ENCODE results near the gene CACNB4. TPM values are rescaled to one million over a fixed set of nuclear protein-coding genes. Genes with fewer than 3 reads are reported as not detected.
"Not testable (repeated sequence)": the region's sequence is repeated elsewhere in the genome, so short reads cannot be mapped to it uniquely, and the experiment has no call there.

Gene CACNB4
- total RNA-seq, 1 donor from 2014 or later: 5.6 TPM

DNA sequence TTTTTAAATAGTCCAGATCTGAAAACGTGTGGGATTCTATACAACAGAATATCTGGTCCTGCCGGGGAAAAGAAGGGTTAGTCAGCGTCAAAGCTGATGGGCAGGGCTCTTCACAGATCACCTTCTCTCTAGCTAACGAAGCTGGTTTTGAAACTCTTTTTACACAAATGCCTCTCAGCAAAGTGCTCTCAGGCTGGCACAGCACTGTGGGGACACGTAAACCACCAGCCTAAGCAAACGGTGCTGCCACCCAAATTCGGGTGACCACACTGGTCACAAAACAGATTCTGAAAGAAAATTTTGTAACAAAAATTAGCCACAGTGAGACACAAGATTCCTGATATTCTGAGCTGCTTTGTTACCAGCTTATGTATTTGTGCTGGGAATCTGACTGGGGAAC lies 217.5 kb downstream of the CACNB4 start:
- H3K4me1 Mint-ChIP-seq (ENCODE audit: unreplicated experiment): no peaks in the 10 kb centered on the region
- no peaks in the 10 kb centered on the region for H3K9me3 Mint-ChIP-seq

DNA sequence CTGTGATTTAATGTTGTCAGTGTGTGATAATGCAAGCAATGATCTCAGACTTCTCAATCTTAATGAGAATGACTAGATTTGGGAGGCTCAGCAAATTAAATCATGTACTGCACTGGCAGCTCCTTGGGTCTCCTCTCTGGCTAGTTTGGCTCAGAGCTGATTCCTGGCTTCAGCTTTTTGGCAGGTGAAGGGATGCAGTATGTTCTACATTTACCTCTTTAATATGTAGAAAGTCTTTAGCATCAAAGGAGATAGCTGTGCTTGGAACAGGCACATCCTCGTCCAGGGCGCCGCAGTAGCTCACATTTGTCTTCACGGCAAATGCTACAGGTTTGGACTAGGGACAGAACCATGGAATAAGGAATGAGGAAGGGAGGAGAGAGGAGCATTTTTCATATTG lies 218.3 kb downstream of the CACNB4 start:
- no peaks in the 10 kb centered on the region for H3K27me3 Mint-ChIP-seq

More for the DNA sequence above, 217.5 kb downstream of the CACNB4 start:
- TF ChIP-seq, protein P1, sequence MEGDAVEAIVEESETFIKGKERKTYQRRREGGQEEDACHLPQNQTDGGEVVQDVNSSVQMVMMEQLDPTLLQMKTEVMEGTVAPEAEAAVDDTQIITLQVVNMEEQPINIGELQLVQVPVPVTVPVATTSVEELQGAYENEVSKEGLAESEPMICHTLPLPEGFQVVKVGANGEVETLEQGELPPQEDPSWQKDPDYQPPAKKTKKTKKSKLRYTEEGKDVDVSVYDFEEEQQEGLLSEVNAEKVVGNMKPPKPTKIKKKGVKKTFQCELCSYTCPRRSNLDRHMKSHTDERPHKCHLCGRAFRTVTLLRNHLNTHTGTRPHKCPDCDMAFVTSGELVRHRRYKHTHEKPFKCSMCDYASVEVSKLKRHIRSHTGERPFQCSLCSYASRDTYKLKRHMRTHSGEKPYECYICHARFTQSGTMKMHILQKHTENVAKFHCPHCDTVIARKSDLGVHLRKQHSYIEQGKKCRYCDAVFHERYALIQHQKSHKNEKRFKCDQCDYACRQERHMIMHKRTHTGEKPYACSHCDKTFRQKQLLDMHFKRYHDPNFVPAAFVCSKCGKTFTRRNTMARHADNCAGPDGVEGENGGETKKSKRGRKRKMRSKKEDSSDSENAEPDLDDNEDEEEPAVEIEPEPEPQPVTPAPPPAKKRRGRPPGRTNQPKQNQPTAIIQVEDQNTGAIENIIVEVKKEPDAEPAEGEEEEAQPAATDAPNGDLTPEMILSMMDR (conservative IDR thresholded peaks at IDR 0.05): no peak
- DNase-seq (ENCODE audit: extremely low spot score, unreplicated experiment): no peak
- no peak overlapping the region for H3K4me3 Mint-ChIP-seq
- H3K27me3 Mint-ChIP-seq: no peaks in the 10 kb centered on the region
- H3K36me3 Mint-ChIP-seq: no peaks in the 10 kb centered on the region
- no peak overlapping the region for H3K27ac Mint-ChIP-seq

GRCh38 chr2:151878655-151879563 lies 219.9 kb downstream of the CACNB4 start:
- H3K4me1 Mint-ChIP-seq (ENCODE audit: unreplicated experiment): no peaks in the 10 kb centered on the region
- no peak overlapping the region for H3K27ac Mint-ChIP-seq
- TF ChIP-seq, protein P1 (conservative IDR thresholded peaks at IDR 0.05): no peak
- H3K9me3 Mint-ChIP-seq: no peaks in the 10 kb centered on the region
- DNase-seq (ENCODE audit: extremely low spot score, unreplicated experiment): no peak
- no peak overlapping the region for H3K4me3 Mint-ChIP-seq
- no peaks in the 10 kb centered on the region for H3K27me3 Mint-ChIP-seq
- H3K36me3 Mint-ChIP-seq: no peaks in the 10 kb centered on the region

More for the DNA sequence above, 218.3 kb downstream of the CACNB4 start:
- Mint-ChIP-seq H3K9me3 (no peaks in the 10 kb centered on the region), H3K4me3 (no peak overlapping the region), H3K36me3 (no peaks in the 10 kb centered on the region), H3K4me1 (ENCODE audit: unreplicated experiment) (no peaks in the 10 kb centered on the region), H3K27ac (no peak overlapping the region)
- no peak for DNase-seq (ENCODE audit: extremely low spot score, unreplicated experiment)
- TF ChIP-seq, protein P1 (conservative IDR thresholded peaks at IDR 0.05): no peak

- TF ChIP-seq, protein P1 (conservative IDR thresholded peaks at IDR 0.05): no peak
- H3K27me3 Mint-ChIP-seq: no peaks in the 10 kb centered on the region
These were observed 220.6 kb downstream of the CACNB4 start for GRCh38 chr2:151878204-151878603.

GRCh38 chr2:151875631-151876030 lies 223.2 kb downstream of the CACNB4 start:
- not testable (repeated sequence) for H3K9me3 Mint-ChIP-seq; H3K36me3 Mint-ChIP-seq; DNase-seq (ENCODE audit: extremely low spot score, unreplicated experiment); H3K27ac Mint-ChIP-seq; H3K4me1 Mint-ChIP-seq (ENCODE audit: unreplicated experiment); H3K4me3 Mint-ChIP-seq; H3K27me3 Mint-ChIP-seq

More at GRCh38 chr2:151878204-151878603, 220.6 kb downstream of the CACNB4 start:
- no peak for DNase-seq (ENCODE audit: extremely low spot score, unreplicated experiment)
- H3K36me3 Mint-ChIP-seq: no peaks in the 10 kb centered on the region
- no peaks in the 10 kb centered on the region for H3K4me1 Mint-ChIP-seq (ENCODE audit: unreplicated experiment)
- no peak overlapping the region for H3K4me3 Mint-ChIP-seq
- H3K27ac Mint-ChIP-seq: no peak overlapping the region
- no peaks in the 10 kb centered on the region for H3K9me3 Mint-ChIP-seq

DNA sequence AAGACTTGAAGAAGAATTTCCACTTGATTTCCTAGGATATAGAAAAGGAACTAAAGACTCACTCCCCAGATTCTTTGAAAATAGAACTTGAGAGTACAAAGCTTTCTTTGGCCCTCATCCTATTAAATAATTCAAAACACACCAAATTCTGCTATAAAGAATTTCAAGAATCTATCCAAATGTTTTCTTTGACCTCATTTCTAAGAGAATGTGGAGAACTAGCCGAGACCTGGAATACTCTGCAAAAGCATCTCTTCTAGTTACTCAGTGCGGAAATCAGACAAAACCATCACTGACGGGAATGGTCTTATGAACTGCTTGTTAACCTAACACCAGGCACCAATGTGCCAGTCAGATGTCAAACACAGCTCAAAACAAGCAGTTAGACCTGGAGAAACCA lies 226.4 kb downstream of the CACNB4 start:
- TF ChIP-seq, protein P1 (conservative IDR thresholded peaks at IDR 0.05): no peak
- Mint-ChIP-seq H3K36me3 (no peaks in the 10 kb centered on the region), H3K4me1 (ENCODE audit: unreplicated experiment) (no peaks in the 10 kb centered on the region), H3K27ac (no peak overlapping the region), H3K9me3 (no peaks in the 10 kb centered on the region), H3K4me3 (no peak overlapping the region), H3K27me3 (no peaks in the 10 kb centered on the region)
- DNase-seq (ENCODE audit: extremely low spot score, unreplicated experiment): no peak

Measured in type B pancreatic cell (in vitro differentiated cells).